HCT116 (cell line): ENCODE measurements around the gene GADD45A. TPM values are rescaled to one million over a fixed set of nuclear protein-coding genes. Genes with fewer than 3 reads are reported as not detected.

ENCODE experiments used
- ATAC-seq: fragments of 200-7000 bp; cut with Tn5 transposase; 2 replicates; pipeline ENCODE4 v1.9.1; 2020; ENCODE audit warnings: mild to moderate bottlenecking, moderate library complexity
- BruUV-seq: library from RNA; stranded (reverse); fragments of 400-500 nt; replicated peaks from 2 replicates; lab custom pipeline; 2021; lab: Mats Ljungman, UMichigan
- CTCF ChIA-PET: fragments of 300-600 bp; sonication (Branson Sonifier 250); formaldehyde crosslinking; loops from one replicate; lab custom pipeline; 2021; ENCODE audit warnings: antibody characterized with exemption; lab: Charles Lee
- POLR2A ChIA-PET: fragments of 300-600, 350-600 bp; sonication (Branson Sonifier 250); formaldehyde crosslinking; loops from one replicate; lab custom pipeline; 2021; ENCODE audit warnings: antibody characterized with exemption; lab: Charles Lee
- RAD21 ChIA-PET, 2 experiments: fragments of 300-600 bp; sonication (Branson Sonifier 250); formaldehyde crosslinking; loops; one replicate each; lab custom pipeline; 2023; ENCODE audit warnings: low total read pairs in 2 of 2; ENCODE audit not compliant: uncharacterized antibody in 2 of 2, unreplicated experiment in 2 of 2, low non-redundant PET in 1 of 2; lab: Charles Lee
- DNase-seq: peaks from one replicate; pipeline ENCODE4 v3.0.0-alpha.2; 2010; ENCODE audit warnings: low read depth, low spot score
- H2AFZ ChIP-seq: fragments of 200-600 bp; shearing (Covaris generic), sonication (generic); 2 replicates; pipeline ENCODE4 v1.6.1; 2017; ENCODE audit warnings: low read depth, mixed run types, mixed read lengths, antibody characterized with exemption, low read length; ENCODE audit not compliant: poor library complexity, severe bottlenecking
- H3K27ac ChIP-seq: 2 replicates; pipeline ENCODE4 v1.5.1; 2012; ENCODE audit warnings: low read depth, low read length
- H3K27me3 ChIP-seq: fragments of 200-600 bp; sonication (generic); 2 replicates; pipeline ENCODE4 v1.6.1; 2016; ENCODE audit warnings: mixed run types, low read length, mixed read lengths; ENCODE audit not compliant: insufficient read depth
- H3K36me3 ChIP-seq, 2 experiments: fragments of 200-500 bp in 1 of 2; fragments of 200-600 bp in 1 of 2; sonication (Bioruptor generic) in 1 of 2; sonication (generic) in 1 of 2; 2 replicates each; pipeline versions ENCODE4 v1.5.1 to v1.6.1; 2014 to 2016; ENCODE audit warnings: low read length in 2 of 2, inconsistent platforms in 1 of 2, mixed read lengths in 1 of 2, mixed run types in 1 of 2; ENCODE audit not compliant: insufficient read depth in 2 of 2, control insufficient read depth in 1 of 2
- H3K4me1 ChIP-seq, 2 experiments: fragments of 200-600 bp in 1 of 2; sonication (generic) in 1 of 2; 2 replicates each; pipeline versions ENCODE4 v1.5.1 to v1.6.1; 2012 to 2017; ENCODE audit warnings: low read length in 2 of 2, inconsistent platforms in 1 of 2, mild to moderate bottlenecking in 1 of 2, mixed read lengths in 1 of 2, mixed run types in 1 of 2, moderate library complexity in 1 of 2; ENCODE audit not compliant: insufficient read depth in 2 of 2, control insufficient read depth in 1 of 2
- H3K4me2 ChIP-seq: fragments of 200-600 bp; sonication (generic); 2 replicates; pipeline ENCODE4 v1.6.1; 2017; ENCODE audit warnings: mixed run types, low read length, mixed read lengths
- H3K4me3 ChIP-seq, 2 experiments: fragments of 200-600 bp in 1 of 2; sonication (generic) in 1 of 2; replicated peaks in 1 of 2; 2 replicates each; pipeline ENCODE4 v1.5.1; 2011 to 2016; ENCODE audit warnings: low read length in 2 of 2, control low read depth in 1 of 2, low read depth in 1 of 2, mild to moderate bottlenecking in 1 of 2, mixed read lengths in 1 of 2, mixed run types in 1 of 2
- H3K79me2 ChIP-seq: fragments of 200-600 bp; sonication (generic); 2 replicates; pipeline ENCODE4 v1.6.1; 2017; ENCODE audit warnings: mild to moderate bottlenecking, mixed run types, low read length, moderate library complexity, mixed read lengths; ENCODE audit not compliant: insufficient read depth
- H3K9ac ChIP-seq: fragments of 200-600 bp; sonication (generic); 2 replicates; pipeline ENCODE4 v1.6.1; 2016; ENCODE audit warnings: low read length, mixed read lengths
- H3K9me2 ChIP-seq: fragments of 200-600 bp; sonication (generic), shearing (Covaris generic); 2 replicates; pipeline ENCODE4 v1.6.1; 2017; ENCODE audit warnings: mixed run types, mild to moderate bottlenecking, moderate library complexity; ENCODE audit not compliant: insufficient read depth
- H3K9me3 ChIP-seq, 2 experiments: fragments of 200-500 bp in 1 of 2; fragments of 200-600 bp in 1 of 2; sonication (Bioruptor generic) in 1 of 2; sonication (generic) in 1 of 2; 2 replicates each; pipeline ENCODE4 v1.6.1; 2014 to 2017; ENCODE audit warnings: low read length in 2 of 2, mixed read lengths in 2 of 2, inconsistent platforms in 1 of 2, low read depth in 1 of 2, mild to moderate bottlenecking in 1 of 2, mixed run types in 1 of 2, moderate library complexity in 1 of 2; ENCODE audit not compliant: control insufficient read depth in 1 of 2, insufficient read depth in 1 of 2
- H4K20me1 ChIP-seq: fragments of 200-600 bp; sonication (generic), shearing (Covaris generic); 2 replicates; pipeline ENCODE4 v1.6.1; 2017; ENCODE audit warnings: mixed run types, mild to moderate bottlenecking, moderate library complexity; ENCODE audit not compliant: insufficient read depth
- CBX3 ChIP-seq: IDR thresholded peaks from 2 replicates; pipeline ENCODE4 v1.6.1; 2012; ENCODE audit warnings: low read depth
- CEBPB ChIP-seq: IDR thresholded peaks from 2 replicates; pipeline ENCODE4 v1.6.1; 2012; ENCODE audit warnings: low read depth
- EGR1 ChIP-seq: IDR thresholded peaks from 2 replicates; pipeline ENCODE4 v1.6.1; 2012; ENCODE audit warnings: low read depth
- EZH2 ChIP-seq: fragments of 200-600 bp; sonication (generic); IDR thresholded peaks from 2 replicates; pipeline ENCODE4 v1.6.1; 2017; ENCODE audit warnings: antibody characterized with exemption, mixed run types
- EZH2phosphoT487 ChIP-seq: fragments of 200-600 bp; IDR thresholded peaks from 2 replicates; pipeline ENCODE4 v1.6.1; 2018; ENCODE audit warnings: antibody characterized with exemption, borderline replicate concordance
- FOSL1 ChIP-seq: IDR thresholded peaks from 2 replicates; pipeline ENCODE4 v1.6.1; 2012; ENCODE audit warnings: low read depth
- JUND ChIP-seq: IDR thresholded peaks from 2 replicates; pipeline ENCODE4 v1.6.1; 2012
- POLR2AphosphoS5 ChIP-seq: IDR thresholded peaks from 2 replicates; pipeline ENCODE4 v1.6.1; 2011; ENCODE audit warnings: mild to moderate bottlenecking, low read depth, low read length, moderate library complexity
- RAD21 ChIP-seq: IDR thresholded peaks from 2 replicates; pipeline ENCODE4 v1.6.1; 2012; ENCODE audit warnings: low read depth, mild to moderate bottlenecking
- SIN3A ChIP-seq: IDR thresholded peaks from 2 replicates; pipeline ENCODE4 v1.6.1; 2012; ENCODE audit warnings: low read depth
- SRF ChIP-seq: IDR thresholded peaks from 2 replicates; pipeline ENCODE4 v1.6.1; 2012; ENCODE audit warnings: low read depth
- TCF7L2 ChIP-seq: IDR thresholded peaks from 2 replicates; pipeline ENCODE4 v1.7.0; 2011; ENCODE audit warnings: borderline replicate concordance, inconsistent platforms; ENCODE audit not compliant: insufficient read depth, insufficient read length; ENCODE audit errors: extremely low read depth
- YY1 ChIP-seq: IDR thresholded peaks from 2 replicates; pipeline ENCODE4 v1.6.1; 2011; ENCODE audit warnings: low read length, low read depth, moderate library complexity, mild to moderate bottlenecking; ENCODE audit not compliant: insufficient replicate concordance; ENCODE audit errors: extremely low read depth
- ZNF274 ChIP-seq: fragments of 200-500 bp; sonication (Bioruptor generic); IDR thresholded peaks from 2 replicates; pipeline ENCODE4 v1.6.1; 2014; ENCODE audit warnings: mild to moderate bottlenecking, low read depth, low read length, inconsistent platforms
- intact Hi-C: fragments of 100-400 bp; cut with micrococcal nuclease; formaldehyde crosslinking; loops from 2 replicates; pipeline ENCODE4 v1.10.0; 2022
- total RNA-seq: library from RNA; stranded (reverse); gene quantifications from one replicate; pipeline ENCODE4 v1.2.1, GENCODE V29; 2021; ENCODE audit not compliant: unreplicated experiment
- TF ChIP-seq, protein P1 (sequence below), 3 experiments: fragments of 200-600 bp in 1 of 3; sonication (generic) in 1 of 3; IDR thresholded peaks in 2 of 3; conservative IDR thresholded peaks in 1 of 3; 2 replicates each; pipeline ENCODE4 v1.5.1; 2012 to 2017; ENCODE audit warnings: low read depth in 2 of 3, low read length in 2 of 3, antibody characterized with exemption in 1 of 3, borderline replicate concordance in 1 of 3, control low read depth in 1 of 3, mild to moderate bottlenecking in 1 of 3, mixed read lengths in 1 of 3, mixed run types in 1 of 3, moderate library complexity in 1 of 3; ENCODE audit not compliant: insufficient read depth in 1 of 3
- TF ChIP-seq, protein P2 (sequence below): IDR thresholded peaks from 2 replicates; pipeline ENCODE4 v1.6.1; 2012; ENCODE audit warnings: low read depth
- TF ChIP-seq, protein P3 (sequence below): IDR thresholded peaks from 2 replicates; pipeline ENCODE4 v1.6.1; 2012
- TF ChIP-seq, protein P4 (sequence below): IDR thresholded peaks from 2 replicates; pipeline ENCODE4 v1.6.1; 2012

GADD45A gene
- total RNA-seq, 1 experiment from 2014 or later = 105 TPM

DNA sequence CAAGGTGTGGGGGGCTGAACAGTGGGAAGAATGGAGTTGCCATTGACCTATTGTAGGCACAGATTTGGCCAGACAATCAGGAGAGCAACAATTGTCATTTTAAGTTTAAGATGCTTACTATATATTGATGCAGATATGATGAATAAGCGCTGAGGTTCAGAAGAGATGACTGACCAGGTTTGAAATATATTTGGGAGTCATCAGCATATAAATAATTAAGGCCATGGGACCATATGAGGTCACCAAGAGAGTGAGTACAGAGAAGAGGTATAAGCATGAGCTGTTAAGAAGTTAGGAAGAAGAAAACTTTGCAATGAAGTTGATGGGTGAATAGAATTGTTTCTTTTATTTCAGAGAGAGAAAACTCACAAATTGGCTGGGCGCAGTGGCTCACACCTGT lies 4.5 kb upstream of the GADD45A start:
- Histone ChIP-seq H4K20me1 (no peaks in the 10 kb centered on the region), H3K4me1 (peaks cover 17 to 23% of the 10 kb centered on the region in 2 experiments; a peak in 3 of 4 replicates), H3K9ac (no peak overlapping the region), H3K27me3 (no peaks in the 10 kb centered on the region), H3K9me3 (no peaks in the 10 kb centered on the region), H3K36me3 (no peaks in the 10 kb centered on the region), H3K79me2 (peaks cover 4% of the 10 kb centered on the region), H3K4me3 (no peak overlapping the region), H3K9me2 (no peaks in the 10 kb centered on the region), H3K4me2 (no peak overlapping the region), H3K27ac (no peak overlapping the region), H2AFZ (no peak overlapping the region)
- DNase-seq (no peak), ATAC-seq (no peak)
- BruUV-seq = no TSS peak
- intact Hi-C loops = loop anchor here (10.0 kb wide), 3 partner anchors 116 to 704 kb away; partner anchors contain the start of gene GNG12
- POLR2A ChIA-PET = no interaction called here
- no peak for TF ChIP-seq ZNF274
- TF ChIP-seq, protein P1, sequence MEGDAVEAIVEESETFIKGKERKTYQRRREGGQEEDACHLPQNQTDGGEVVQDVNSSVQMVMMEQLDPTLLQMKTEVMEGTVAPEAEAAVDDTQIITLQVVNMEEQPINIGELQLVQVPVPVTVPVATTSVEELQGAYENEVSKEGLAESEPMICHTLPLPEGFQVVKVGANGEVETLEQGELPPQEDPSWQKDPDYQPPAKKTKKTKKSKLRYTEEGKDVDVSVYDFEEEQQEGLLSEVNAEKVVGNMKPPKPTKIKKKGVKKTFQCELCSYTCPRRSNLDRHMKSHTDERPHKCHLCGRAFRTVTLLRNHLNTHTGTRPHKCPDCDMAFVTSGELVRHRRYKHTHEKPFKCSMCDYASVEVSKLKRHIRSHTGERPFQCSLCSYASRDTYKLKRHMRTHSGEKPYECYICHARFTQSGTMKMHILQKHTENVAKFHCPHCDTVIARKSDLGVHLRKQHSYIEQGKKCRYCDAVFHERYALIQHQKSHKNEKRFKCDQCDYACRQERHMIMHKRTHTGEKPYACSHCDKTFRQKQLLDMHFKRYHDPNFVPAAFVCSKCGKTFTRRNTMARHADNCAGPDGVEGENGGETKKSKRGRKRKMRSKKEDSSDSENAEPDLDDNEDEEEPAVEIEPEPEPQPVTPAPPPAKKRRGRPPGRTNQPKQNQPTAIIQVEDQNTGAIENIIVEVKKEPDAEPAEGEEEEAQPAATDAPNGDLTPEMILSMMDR (IDR thresholded peaks at IDR 0.05 in 2 of 3, conservative IDR thresholded peaks at IDR 0.05 in 1 of 3; ENCODE audit: borderline replicate concordance in 1 of 3, insufficient read depth in 1 of 3, low read depth in 2 of 3, low read length in 2 of 3) = no peak
- TF ChIP-seq FOSL1 = no peak
- TF ChIP-seq RAD21 = no peak
- TF ChIP-seq SIN3A = no peak
- no peak for TF ChIP-seq TCF7L2
- TF ChIP-seq, protein P2, sequence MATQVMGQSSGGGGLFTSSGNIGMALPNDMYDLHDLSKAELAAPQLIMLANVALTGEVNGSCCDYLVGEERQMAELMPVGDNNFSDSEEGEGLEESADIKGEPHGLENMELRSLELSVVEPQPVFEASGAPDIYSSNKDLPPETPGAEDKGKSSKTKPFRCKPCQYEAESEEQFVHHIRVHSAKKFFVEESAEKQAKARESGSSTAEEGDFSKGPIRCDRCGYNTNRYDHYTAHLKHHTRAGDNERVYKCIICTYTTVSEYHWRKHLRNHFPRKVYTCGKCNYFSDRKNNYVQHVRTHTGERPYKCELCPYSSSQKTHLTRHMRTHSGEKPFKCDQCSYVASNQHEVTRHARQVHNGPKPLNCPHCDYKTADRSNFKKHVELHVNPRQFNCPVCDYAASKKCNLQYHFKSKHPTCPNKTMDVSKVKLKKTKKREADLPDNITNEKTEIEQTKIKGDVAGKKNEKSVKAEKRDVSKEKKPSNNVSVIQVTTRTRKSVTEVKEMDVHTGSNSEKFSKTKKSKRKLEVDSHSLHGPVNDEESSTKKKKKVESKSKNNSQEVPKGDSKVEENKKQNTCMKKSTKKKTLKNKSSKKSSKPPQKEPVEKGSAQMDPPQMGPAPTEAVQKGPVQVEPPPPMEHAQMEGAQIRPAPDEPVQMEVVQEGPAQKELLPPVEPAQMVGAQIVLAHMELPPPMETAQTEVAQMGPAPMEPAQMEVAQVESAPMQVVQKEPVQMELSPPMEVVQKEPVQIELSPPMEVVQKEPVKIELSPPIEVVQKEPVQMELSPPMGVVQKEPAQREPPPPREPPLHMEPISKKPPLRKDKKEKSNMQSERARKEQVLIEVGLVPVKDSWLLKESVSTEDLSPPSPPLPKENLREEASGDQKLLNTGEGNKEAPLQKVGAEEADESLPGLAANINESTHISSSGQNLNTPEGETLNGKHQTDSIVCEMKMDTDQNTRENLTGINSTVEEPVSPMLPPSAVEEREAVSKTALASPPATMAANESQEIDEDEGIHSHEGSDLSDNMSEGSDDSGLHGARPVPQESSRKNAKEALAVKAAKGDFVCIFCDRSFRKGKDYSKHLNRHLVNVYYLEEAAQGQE = no peak
- no peak for TF ChIP-seq EZH2phosphoT487
- TF ChIP-seq, protein P3, sequence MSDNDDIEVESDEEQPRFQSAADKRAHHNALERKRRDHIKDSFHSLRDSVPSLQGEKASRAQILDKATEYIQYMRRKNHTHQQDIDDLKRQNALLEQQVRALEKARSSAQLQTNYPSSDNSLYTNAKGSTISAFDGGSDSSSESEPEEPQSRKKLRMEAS = no peak
- no peak for TF ChIP-seq EZH2
- TF ChIP-seq, protein P4, sequence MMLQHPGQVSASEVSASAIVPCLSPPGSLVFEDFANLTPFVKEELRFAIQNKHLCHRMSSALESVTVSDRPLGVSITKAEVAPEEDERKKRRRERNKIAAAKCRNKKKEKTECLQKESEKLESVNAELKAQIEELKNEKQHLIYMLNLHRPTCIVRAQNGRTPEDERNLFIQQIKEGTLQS = no peak
- TF ChIP-seq JUND = no peak
- TF ChIP-seq SRF = no peak
- no peak for TF ChIP-seq YY1
- TF ChIP-seq CEBPB = no peak
- no peak for TF ChIP-seq EGR1
- TF ChIP-seq CBX3 = no peak
- no peak for TF ChIP-seq POLR2AphosphoS5
- CTCF ChIA-PET = no interaction called here
- RAD21 ChIA-PET = no interaction called here
